ENCODE measurements around the gene ZNF276.

Gene ZNF276

GRCh38 chr16:89733322-89733721 is 12.0 kb downstream of the ZNF276 start:
- no peak overlapping the region for H3K4me3 Mint-ChIP-seq
- peaks cover 25% of the 10 kb centered on the region for H3K4me1 Mint-ChIP-seq (ENCODE audit: low read depth)
- no peak overlapping the region for H3K27ac Mint-ChIP-seq
- H3K27me3 Mint-ChIP-seq, result no peaks in the 10 kb centered on the region
- H3K36me3 Mint-ChIP-seq (ENCODE audit: low read depth), result peaks cover 76% of the 10 kb centered on the region
- H3K9me3 Mint-ChIP-seq, result no peaks in the 10 kb centered on the region

- peaks cover 25% of the 10 kb centered on the region for H3K4me1 Mint-ChIP-seq (ENCODE audit: low read depth)
- no peaks in the 10 kb centered on the region for H3K27me3 Mint-ChIP-seq
- no peaks in the 10 kb centered on the region for H3K9me3 Mint-ChIP-seq
- H3K27ac Mint-ChIP-seq, result no peak overlapping the region
- H3K4me3 Mint-ChIP-seq, result no peak overlapping the region
- peaks cover 77% of the 10 kb centered on the region for H3K36me3 Mint-ChIP-seq (ENCODE audit: low read depth)
Observed at GRCh38 chr16:89733792-89734191, 12.5 kb downstream of the ZNF276 start.

GRCh38 chr16:89736554-89736953 is 15.2 kb downstream of the ZNF276 start:
- Mint-ChIP-seq H3K27ac (peak overlapping the region; percentile 72), H3K4me3 (no peak overlapping the region), H3K27me3 (no peaks in the 10 kb centered on the region), H3K4me1 (ENCODE audit: low read depth) (peaks cover 24% of the 10 kb centered on the region), H3K9me3 (no peaks in the 10 kb centered on the region), H3K36me3 (ENCODE audit: low read depth) (peaks cover 80% of the 10 kb centered on the region)

- peak overlapping the region; percentile 72 for H3K27ac Mint-ChIP-seq
- H3K4me1 Mint-ChIP-seq (ENCODE audit: low read depth), result peaks cover 20% of the 10 kb centered on the region
- no peak overlapping the region for H3K4me3 Mint-ChIP-seq
- no peaks in the 10 kb centered on the region for H3K27me3 Mint-ChIP-seq
- peaks cover 76% of the 10 kb centered on the region for H3K36me3 Mint-ChIP-seq (ENCODE audit: low read depth)
- H3K9me3 Mint-ChIP-seq, result no peaks in the 10 kb centered on the region
Observed at GRCh38 chr16:89737341-89738071, 16.2 kb downstream of the ZNF276 start.

GRCh38 chr16:89738072-89738377 is 16.7 kb downstream of the ZNF276 start:
- peaks cover 79% of the 10 kb centered on the region for H3K36me3 Mint-ChIP-seq (ENCODE audit: low read depth)
- H3K4me1 Mint-ChIP-seq (ENCODE audit: low read depth), result peaks cover 20% of the 10 kb centered on the region
- H3K27ac Mint-ChIP-seq, result peak overlapping the region; percentile 72
- H3K9me3 Mint-ChIP-seq, result no peaks in the 10 kb centered on the region
- H3K4me3 Mint-ChIP-seq, result no peak overlapping the region
- H3K27me3 Mint-ChIP-seq, result no peaks in the 10 kb centered on the region

GRCh38 chr16:89738538-89739317 is 17.4 kb downstream of the ZNF276 start:
- H3K9me3 Mint-ChIP-seq, result no peaks in the 10 kb centered on the region
- H3K27me3 Mint-ChIP-seq, result no peaks in the 10 kb centered on the region
- peak overlapping the region; percentile 41 for H3K27ac Mint-ChIP-seq
- H3K4me1 Mint-ChIP-seq (ENCODE audit: low read depth), result peaks cover 24% of the 10 kb centered on the region
- H3K4me3 Mint-ChIP-seq, result no peak overlapping the region
- H3K36me3 Mint-ChIP-seq (ENCODE audit: low read depth), result peaks cover 79% of the 10 kb centered on the region

GRCh38 chr16:89739383-89739782 is 18.0 kb downstream of the ZNF276 start:
- Mint-ChIP-seq H3K27ac (peak overlapping the region; percentile 41), H3K27me3 (no peaks in the 10 kb centered on the region), H3K9me3 (no peaks in the 10 kb centered on the region), H3K4me1 (ENCODE audit: low read depth) (peaks cover 22% of the 10 kb centered on the region), H3K4me3 (no peak overlapping the region), H3K36me3 (ENCODE audit: low read depth) (peaks cover 79% of the 10 kb centered on the region)

GRCh38 chr16:89741342-89742014 is 20.1 kb downstream of the ZNF276 start:
- H3K36me3 Mint-ChIP-seq (ENCODE audit: low read depth), result peaks cover 71% of the 10 kb centered on the region
- H3K4me3 Mint-ChIP-seq, result no peak overlapping the region
- no peaks in the 10 kb centered on the region for H3K9me3 Mint-ChIP-seq
- peaks cover 18% of the 10 kb centered on the region for H3K4me1 Mint-ChIP-seq (ENCODE audit: low read depth)
- H3K27ac Mint-ChIP-seq, result no peak overlapping the region
- no peaks in the 10 kb centered on the region for H3K27me3 Mint-ChIP-seq

GRCh38 chr16:89742948-89743347 is 21.6 kb downstream of the ZNF276 start:
- no peaks in the 10 kb centered on the region for H3K27me3 Mint-ChIP-seq
- no peak overlapping the region for H3K4me3 Mint-ChIP-seq
- H3K9me3 Mint-ChIP-seq, result no peaks in the 10 kb centered on the region
- peak overlapping the region; percentile 38 for H3K27ac Mint-ChIP-seq
- H3K36me3 Mint-ChIP-seq (ENCODE audit: low read depth), result peaks cover 68% of the 10 kb centered on the region
- peaks cover 4% of the 10 kb centered on the region for H3K4me1 Mint-ChIP-seq (ENCODE audit: low read depth)

- H3K27me3 Mint-ChIP-seq, result no peaks in the 10 kb centered on the region
- H3K4me3 Mint-ChIP-seq, result no peak overlapping the region
- no peaks in the 10 kb centered on the region for H3K9me3 Mint-ChIP-seq
- H3K36me3 Mint-ChIP-seq (ENCODE audit: low read depth), result peaks cover 68% of the 10 kb centered on the region
- peaks cover 13% of the 10 kb centered on the region for H3K4me1 Mint-ChIP-seq (ENCODE audit: low read depth)
- no peak overlapping the region for H3K27ac Mint-ChIP-seq
Observed at GRCh38 chr16:89744813-89745212, 23.5 kb downstream of the ZNF276 start.

- Mint-ChIP-seq H3K4me1 (ENCODE audit: low read depth) (peaks cover 14% of the 10 kb centered on the region), H3K9me3 (no peaks in the 10 kb centered on the region), H3K36me3 (ENCODE audit: low read depth) (peaks cover 66% of the 10 kb centered on the region), H3K4me3 (no peak overlapping the region), H3K27ac (no peak overlapping the region), H3K27me3 (no peaks in the 10 kb centered on the region)
Observed at GRCh38 chr16:89746043-89746442, 24.7 kb downstream of the ZNF276 start.

- Mint-ChIP-seq H3K9me3 (no peaks in the 10 kb centered on the region), H3K36me3 (ENCODE audit: low read depth) (peaks cover 66% of the 10 kb centered on the region), H3K4me1 (ENCODE audit: low read depth) (peaks cover 14% of the 10 kb centered on the region), H3K27ac (no peak overlapping the region), H3K27me3 (no peaks in the 10 kb centered on the region), H3K4me3 (no peak overlapping the region)
Observed at GRCh38 chr16:89748076-89748475, 26.7 kb downstream of the ZNF276 start.

GRCh38 chr16:89748921-89749320 is 27.6 kb downstream of the ZNF276 start:
- no peaks in the 10 kb centered on the region for H3K9me3 Mint-ChIP-seq
- no peak overlapping the region for H3K4me3 Mint-ChIP-seq
- peaks cover 62% of the 10 kb centered on the region for H3K36me3 Mint-ChIP-seq (ENCODE audit: low read depth)
- H3K4me1 Mint-ChIP-seq (ENCODE audit: low read depth), result peaks cover 15% of the 10 kb centered on the region
- no peak overlapping the region for H3K27ac Mint-ChIP-seq
- no peaks in the 10 kb centered on the region for H3K27me3 Mint-ChIP-seq

- H3K4me3 Mint-ChIP-seq, result no peak overlapping the region
- H3K4me1 Mint-ChIP-seq (ENCODE audit: low read depth), result peaks cover 15% of the 10 kb centered on the region
- no peaks in the 10 kb centered on the region for H3K27me3 Mint-ChIP-seq
- no peaks in the 10 kb centered on the region for H3K9me3 Mint-ChIP-seq
- no peak overlapping the region for H3K27ac Mint-ChIP-seq
- H3K36me3 Mint-ChIP-seq (ENCODE audit: low read depth), result peaks cover 63% of the 10 kb centered on the region
Observed at GRCh38 chr16:89749637-89750036, 28.3 kb downstream of the ZNF276 start.

- peaks cover 33% of the 10 kb centered on the region for H3K4me1 Mint-ChIP-seq (ENCODE audit: low read depth)
- H3K4me3 Mint-ChIP-seq, result no peak overlapping the region
- H3K27ac Mint-ChIP-seq, result peak overlapping the region; percentile 36
- no peaks in the 10 kb centered on the region for H3K27me3 Mint-ChIP-seq
- H3K9me3 Mint-ChIP-seq, result no peaks in the 10 kb centered on the region
- peaks cover 83% of the 10 kb centered on the region for H3K36me3 Mint-ChIP-seq (ENCODE audit: low read depth)
Observed at GRCh38 chr16:89759746-89760340, 38.5 kb downstream of the ZNF276 start.
